GM12872 (cell line): Measurements from ENCODE around the gene MEIS1.

Source experiments
- CTCF ChIP-seq: IDR thresholded peaks from 3 replicates; pipeline ENCODE4 v1.5.1; 2011; ENCODE audit warnings: low read depth, mild to moderate bottlenecking, low read length, moderate library complexity; ENCODE audit not compliant: insufficient read depth

Gene MEIS1

DNA sequence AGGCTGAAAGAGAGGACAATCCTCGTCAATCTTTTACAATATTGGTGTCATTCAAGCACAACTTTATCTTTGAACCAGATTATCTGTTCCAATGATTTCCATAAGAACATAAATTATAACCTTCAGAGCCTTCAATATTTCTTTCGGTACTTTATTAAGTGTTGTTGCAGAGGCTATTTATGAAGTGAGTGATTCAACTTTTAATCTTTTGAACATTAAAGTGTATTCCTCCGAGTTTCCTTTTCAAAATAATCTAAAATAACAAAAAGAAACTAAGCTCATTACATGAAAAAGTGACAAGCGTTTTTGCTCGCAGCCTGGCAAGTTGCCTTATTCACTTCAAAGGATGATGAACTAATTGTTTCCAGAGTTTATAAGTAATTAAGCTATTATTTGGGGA lies 149.0 kb downstream of the MEIS1 start:
- TF ChIP-seq CTCF = no peak

- no peak for TF ChIP-seq CTCF
Observed at GRCh38 chr2:66585587-66585986, 150.7 kb downstream of the MEIS1 start.

DNA sequence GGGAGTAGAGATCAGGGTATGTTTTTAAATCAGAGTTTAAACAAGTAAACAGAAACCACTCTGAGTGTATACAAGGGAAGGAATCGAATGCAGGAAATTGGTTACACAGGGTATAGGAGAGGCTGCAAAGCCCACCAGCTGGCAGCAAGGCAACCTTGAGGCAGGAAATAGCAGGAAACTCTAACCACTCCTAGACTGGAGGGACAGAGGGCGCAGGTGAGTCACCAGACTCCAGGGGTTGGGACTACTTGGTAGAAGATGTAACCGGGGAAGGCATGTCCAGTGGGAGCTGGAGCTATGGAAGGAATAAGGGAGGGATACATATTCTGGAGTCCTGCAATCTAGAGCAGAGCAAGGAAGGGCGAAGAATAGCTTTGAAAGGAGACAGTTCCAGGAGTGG lies 152.3 kb downstream of the MEIS1 start:
- TF ChIP-seq CTCF = 0 out of 3 replicates have a peak, but pooled peaks have one; percentile 6

GRCh38 chr2:66594001-66594400 lies 159.1 kb downstream of the MEIS1 start:
- no peak for TF ChIP-seq CTCF

GRCh38 chr2:66595556-66595955 lies 160.6 kb downstream of the MEIS1 start:
- no peak for TF ChIP-seq CTCF

GRCh38 chr2:66596256-66596655 lies 161.3 kb downstream of the MEIS1 start:
- TF ChIP-seq CTCF = no peak

DNA sequence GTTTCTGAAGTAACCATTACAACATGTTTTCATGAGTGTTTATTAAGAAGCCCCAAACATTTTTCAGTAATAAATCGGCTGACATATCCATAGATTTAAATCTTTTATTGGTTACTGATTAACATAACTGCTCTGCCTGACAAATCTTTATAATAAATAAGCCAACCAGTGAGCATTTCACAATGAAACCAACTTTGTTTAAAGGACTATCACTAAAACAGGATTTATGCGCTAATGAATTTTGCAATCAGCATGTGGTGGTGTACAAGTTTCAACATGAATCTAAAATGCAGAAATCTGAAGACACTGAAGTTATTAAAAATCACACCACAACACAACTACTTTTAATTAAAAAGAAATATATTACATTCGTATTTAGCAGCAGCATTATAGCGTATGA lies 166.7 kb downstream of the MEIS1 start:
- TF ChIP-seq CTCF = no peak

GRCh38 chr2:66602341-66602740 lies 167.4 kb downstream of the MEIS1 start:
- no peak for TF ChIP-seq CTCF
